ENCODE data around the gene GTPBP4.
"Not testable (repeated sequence)": the region's sequence is repeated elsewhere in the genome, so short reads cannot be mapped to it uniquely, and the experiment has no call there.

Gene GTPBP4

GRCh38 chr10:992871-993270 is 4.6 kb downstream of the GTPBP4 start:
- no peak for DNase-seq

GRCh38 chr10:994836-995558 is 6.8 kb downstream of the GTPBP4 start:
- DNase-seq, result no peak

GRCh38 chr10:995559-995926 is 7.3 kb downstream of the GTPBP4 start:
- no peak for DNase-seq

GRCh38 chr10:996031-996430 is 7.8 kb downstream of the GTPBP4 start:
- DNase-seq, result no peak

- no peak for DNase-seq
Measured at GRCh38 chr10:997266-998022, 9.2 kb downstream of the GTPBP4 start.

GRCh38 chr10:1002425-1003006 is 14.3 kb downstream of the GTPBP4 start:
- peak; percentile 2 for DNase-seq

- no peak for DNase-seq
Measured at GRCh38 chr10:1003884-1004670, 15.8 kb downstream of the GTPBP4 start.

- no peak for DNase-seq
Measured at GRCh38 chr10:1006573-1006972, 18.3 kb downstream of the GTPBP4 start.

GRCh38 chr10:1007583-1007982 is 19.3 kb downstream of the GTPBP4 start:
- no peak for DNase-seq

GRCh38 chr10:1009071-1009494 is 20.8 kb downstream of the GTPBP4 start:
- DNase-seq, result no peak

GRCh38 chr10:1009947-1010346 is 21.7 kb downstream of the GTPBP4 start:
- DNase-seq, result not testable (repeated sequence)

GRCh38 chr10:1010703-1011102 is 22.5 kb downstream of the GTPBP4 start:
- no peak for DNase-seq

GRCh38 chr10:1011696-1012095 is 23.5 kb downstream of the GTPBP4 start:
- DNase-seq, result no peak

- DNase-seq, result no peak
Measured at GRCh38 chr10:1015688-1016087, 27.5 kb downstream of the GTPBP4 start.

- no peak for DNase-seq
Measured at GRCh38 chr10:1019362-1019761, 31.1 kb downstream of the GTPBP4 start.

- DNase-seq, result no peak
Measured at GRCh38 chr10:1020460-1020859, 32.2 kb downstream of the GTPBP4 start.

GRCh38 chr10:1020958-1021357 is 32.7 kb downstream of the GTPBP4 start:
- DNase-seq, result no peak

GRCh38 chr10:1022413-1022812 is 34.2 kb downstream of the GTPBP4 start:
- no peak for DNase-seq

- no peak for DNase-seq
Measured at GRCh38 chr10:1024103-1024502, 35.9 kb downstream of the GTPBP4 start.

- DNase-seq, result peak; percentile 17
Measured at GRCh38 chr10:1025683-1026082, 37.4 kb downstream of the GTPBP4 start, which contains the start of gene IDI2. IDI2 (minus strand) TSS chr10:1025859; CDS start chr10:1024723, 1,136 bp downstream.

- no peak for DNase-seq
Measured at GRCh38 chr10:1026578-1026977, 38.3 kb downstream of the GTPBP4 start.

- no peak for DNase-seq
Measured at GRCh38 chr10:1029838-1030237, 41.6 kb downstream of the GTPBP4 start.

- DNase-seq, result no peak
Measured at GRCh38 chr10:1033601-1034000, 45.4 kb downstream of the GTPBP4 start.
